ENCODE results near the gene FGA. TPM values are rescaled to one million over a fixed set of nuclear protein-coding genes. Genes with fewer than 3 reads are reported as not detected.

The FGA gene
- total RNA-seq, 1 experiment from 2014 or later, result 3.9 TPM

- no peak overlapping the region for H3K4me3 ChIP-seq (replicated peaks in 1 of 2; ENCODE audit: low read depth in 1 of 2, low read length in 2 of 2)
- H2AFZ ChIP-seq (ENCODE audit: low read depth, low read length, poor library complexity, severe bottlenecking), result no peak overlapping the region
- BruUV-seq (replicated peaks), result no TSS peak
- H3K4me1 ChIP-seq (ENCODE audit: control insufficient read depth in 1 of 2, insufficient read depth in 2 of 2, low read length in 2 of 2), result peaks cover 0 to 3% of the 10 kb centered on the region in 2 experiments; a peak in 1 of 4 replicates
- no peaks in the 10 kb centered on the region for H4K20me1 ChIP-seq (ENCODE audit: insufficient read depth)
- ChIA-PET RAD21 (ENCODE audit: low non-redundant PET in 1 of 2, low total read pairs in 2 of 2, uncharacterized antibody in 2 of 2, unreplicated experiment in 2 of 2) (no interaction called here), POLR2A (no interaction called here), CTCF (interaction anchor here (3.8 to 9.5 kb wide), 2 partner anchors 60 to 69 kb away, joined by 119 to 175 read pairs; partner anchors contain the start of genes FGB and PLRG1)
- intact Hi-C loops (cut with micrococcal nuclease), result no loop called here
- no peak overlapping the region for H3K9ac ChIP-seq (ENCODE audit: low read length)
- H3K9me2 ChIP-seq (ENCODE audit: insufficient read depth), result no peaks in the 10 kb centered on the region
- DNase-seq (ENCODE audit: low read depth, low spot score) (no peak), ATAC-seq (no peak)
- no peak overlapping the region for H3K4me2 ChIP-seq (ENCODE audit: low read length)
- no peaks in the 10 kb centered on the region for H3K9me3 ChIP-seq (ENCODE audit: control insufficient read depth in 1 of 2, insufficient read depth in 1 of 2, low read depth in 1 of 2, low read length in 2 of 2)
- no peaks in the 10 kb centered on the region for H3K79me2 ChIP-seq (ENCODE audit: insufficient read depth, low read length)
- no peak for TF ChIP-seq ZFX (IDR thresholded peaks at IDR 0.05)
- no peak for TF ChIP-seq MAX (IDR thresholded peaks at IDR 0.05)
- no peak for TF ChIP-seq JUND (IDR thresholded peaks at IDR 0.05)
- no peak for TF ChIP-seq YY1 (IDR thresholded peaks at IDR 0.05; ENCODE audit: extremely low read depth, insufficient replicate concordance, low read depth, low read length)
- TF ChIP-seq POLR2AphosphoS5 (IDR thresholded peaks at IDR 0.05; ENCODE audit: low read depth, low read length), result no peak
- no peak for TF ChIP-seq EGR1 (IDR thresholded peaks at IDR 0.05; ENCODE audit: low read depth)
- TF ChIP-seq FOSL1 (IDR thresholded peaks at IDR 0.05; ENCODE audit: low read depth), result no peak
- no peak for TF ChIP-seq CTCF (IDR thresholded peaks at IDR 0.05 in 2 of 3, conservative IDR thresholded peaks at IDR 0.05 in 1 of 3; ENCODE audit: borderline replicate concordance in 1 of 3, insufficient read depth in 1 of 3, low read depth in 2 of 3, low read length in 2 of 3)
- TF ChIP-seq REST (IDR thresholded peaks at IDR 0.05; ENCODE audit: low read depth), result no peak
- TF ChIP-seq ZBTB33 (IDR thresholded peaks at IDR 0.05; ENCODE audit: extremely low read depth, insufficient replicate concordance, low read length), result no peak
- TF ChIP-seq TCF7L2 (IDR thresholded peaks at IDR 0.05; ENCODE audit: borderline replicate concordance, extremely low read depth, insufficient read depth, insufficient read length), result no peak
- no peak for TF ChIP-seq EZH2 (IDR thresholded peaks at IDR 0.05)
- no peak for TF ChIP-seq ATF3 (IDR thresholded peaks at IDR 0.05)
- no peak for TF ChIP-seq SRF (IDR thresholded peaks at IDR 0.05; ENCODE audit: low read depth)
- H3K27me3 ChIP-seq (ENCODE audit: insufficient read depth, low read length), result no peaks in the 10 kb centered on the region
- H3K27ac ChIP-seq (ENCODE audit: low read depth, low read length), result no peak overlapping the region
- H3K36me3 ChIP-seq (ENCODE audit: control insufficient read depth in 1 of 2, insufficient read depth in 2 of 2, low read length in 2 of 2), result no peaks in the 10 kb centered on the region
These were observed 29.6 kb upstream of the FGA start for GRCh38 chr4:154620111-154620510.
